Stimulated activated CD4-positive, alpha-beta T cell treated with anti-CD3 and anti-CD28 coated beads, Interleukin-1b, Interleukin-23, amount 100 ng/mL, for 4 hours (primary cell): ENCODE data around the gene CCDC91.
"Not testable (repeated sequence)": the region's sequence is repeated elsewhere in the genome, so short reads cannot be mapped to it uniquely, and the experiment has no call there.

Experiments used
- DNase-seq, 2 donors: peaks; one replicate each; pipeline ENCODE4 v3.0.0-alpha.2; 2020; ENCODE audit warnings: low read depth in 2 of 2

The CCDC91 gene

GRCh38 chr12:28232211-28232928 is 42.1 kb downstream of the CCDC91 start:
- no peak for DNase-seq

- no peak for DNase-seq
Observed at GRCh38 chr12:28234444-28234843, 44.2 kb downstream of the CCDC91 start.

DNA sequence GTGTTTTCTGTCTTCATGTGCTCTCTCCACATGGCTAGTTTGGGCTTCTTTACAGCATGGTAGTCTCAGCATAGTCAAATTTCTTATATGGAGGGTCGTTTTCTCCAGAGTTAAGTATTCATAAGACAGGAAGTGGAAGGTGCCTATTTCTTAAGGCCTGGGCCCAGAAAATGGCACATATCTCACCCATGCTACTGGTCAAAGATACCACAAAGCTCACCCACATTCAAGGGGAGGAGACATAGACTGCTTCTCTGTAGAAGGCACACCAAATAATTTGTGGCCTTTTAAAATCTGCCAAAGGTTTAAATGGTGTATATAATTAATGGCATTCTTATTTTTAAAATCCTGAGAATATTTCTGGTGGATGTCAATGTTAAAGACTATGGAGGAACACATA is 44.8 kb downstream of the CCDC91 start:
- DNase-seq, result no peak

DNA sequence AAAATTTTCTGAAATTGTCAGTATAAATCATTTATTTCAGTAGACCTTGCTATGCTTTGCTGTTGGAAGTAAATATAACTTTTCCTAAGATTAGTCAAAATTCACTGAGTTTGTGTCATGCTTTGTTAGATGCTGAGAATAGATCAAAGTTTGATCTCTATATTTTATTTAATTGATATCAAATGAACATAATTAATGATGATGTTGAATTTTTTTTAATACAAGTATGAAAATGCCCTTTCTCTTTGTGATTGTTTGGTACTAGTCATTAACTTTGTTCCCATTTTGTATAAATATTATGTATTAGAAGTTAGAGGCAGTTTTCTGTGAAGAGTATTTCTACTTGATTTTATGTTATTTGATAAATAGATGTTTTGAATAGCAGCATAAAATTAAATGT is 45.7 kb downstream of the CCDC91 start:
- DNase-seq, result no peak

DNA sequence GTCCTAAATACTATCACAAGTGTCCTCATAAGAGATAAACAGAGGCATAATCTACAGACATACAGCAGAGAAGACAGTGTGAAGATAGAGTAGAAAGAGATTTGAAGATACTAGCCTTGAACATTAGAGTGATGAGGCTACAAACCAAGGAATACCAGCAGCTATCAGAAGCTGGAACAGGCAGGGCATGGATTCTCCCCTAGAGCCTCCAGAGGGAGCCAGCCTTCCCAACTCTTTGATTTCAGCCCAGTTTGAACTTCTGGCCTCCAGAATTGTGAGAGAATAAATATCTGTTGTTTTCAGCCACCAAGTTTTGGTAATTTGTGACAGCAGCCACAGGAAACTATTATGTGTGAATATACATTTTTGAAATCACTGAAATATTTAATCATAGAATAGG is 47.2 kb downstream of the CCDC91 start:
- DNase-seq, result no peak

- DNase-seq, result no peak
Observed at GRCh38 chr12:28239918-28240317, 49.7 kb downstream of the CCDC91 start.

- DNase-seq, result no peak
Observed at GRCh38 chr12:28240853-28241252, 50.6 kb downstream of the CCDC91 start.

DNA sequence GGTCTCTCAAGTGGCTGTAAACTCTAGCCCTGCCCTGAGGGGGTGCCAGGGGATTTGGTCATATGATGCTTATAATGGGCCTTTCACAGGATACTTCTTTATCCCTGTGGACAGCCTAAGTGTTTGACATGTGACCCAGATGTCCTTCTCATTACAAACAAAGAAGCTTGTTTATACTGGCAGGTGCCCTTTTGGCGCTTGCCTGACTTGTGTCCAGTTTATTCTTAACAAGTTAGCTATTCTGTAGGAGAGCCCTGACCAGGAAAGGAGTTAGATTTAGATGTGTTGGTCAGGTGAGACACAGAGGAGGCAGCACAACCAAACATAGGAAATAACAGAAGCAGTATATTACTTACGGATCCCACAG is 51.9 kb downstream of the CCDC91 start:
- no peak for DNase-seq

GRCh38 chr12:28242496-28243309 is 52.4 kb downstream of the CCDC91 start:
- DNase-seq, result no peak

GRCh38 chr12:28243310-28243633 is 53.0 kb downstream of the CCDC91 start:
- DNase-seq, result no peak

- DNase-seq, result no peak
Observed at GRCh38 chr12:28247806-28248205, 57.5 kb downstream of the CCDC91 start.

DNA sequence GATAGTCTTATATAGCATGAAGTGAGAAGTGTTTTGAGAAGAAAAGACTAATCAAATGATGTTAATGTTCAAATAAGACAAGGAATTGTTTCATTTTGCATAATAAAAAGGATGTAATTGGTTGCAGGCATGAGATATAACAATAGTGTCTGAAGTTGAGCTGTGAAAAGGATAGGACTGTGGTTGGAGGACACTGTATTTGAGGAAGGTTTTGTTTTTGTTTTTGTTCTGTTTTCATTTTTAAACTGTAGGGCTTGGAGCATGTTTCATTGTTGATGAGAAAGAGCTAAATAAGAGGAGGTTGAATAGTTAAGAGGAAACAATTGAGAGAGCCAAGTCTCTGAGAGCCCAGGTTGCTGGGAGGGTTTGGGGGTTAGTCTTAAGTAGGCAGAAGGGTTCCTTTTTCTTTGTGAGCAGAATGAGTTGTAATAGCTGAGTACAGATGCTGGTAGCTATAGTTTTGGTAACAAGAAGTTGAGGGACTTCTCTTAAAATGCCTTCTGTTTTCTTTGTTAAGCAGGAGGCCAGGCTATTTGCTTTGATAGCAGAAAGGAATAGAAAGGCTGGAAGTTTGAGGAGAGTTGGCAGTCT is 58.4 kb downstream of the CCDC91 start:
- DNase-seq, result no peak

GRCh38 chr12:28253161-28253641 is 62.9 kb downstream of the CCDC91 start:
- peak in 1 of 2 donors; percentile 16 for DNase-seq

GRCh38 chr12:28257411-28257810 is 67.2 kb downstream of the CCDC91 start:
- no peak for DNase-seq

DNA sequence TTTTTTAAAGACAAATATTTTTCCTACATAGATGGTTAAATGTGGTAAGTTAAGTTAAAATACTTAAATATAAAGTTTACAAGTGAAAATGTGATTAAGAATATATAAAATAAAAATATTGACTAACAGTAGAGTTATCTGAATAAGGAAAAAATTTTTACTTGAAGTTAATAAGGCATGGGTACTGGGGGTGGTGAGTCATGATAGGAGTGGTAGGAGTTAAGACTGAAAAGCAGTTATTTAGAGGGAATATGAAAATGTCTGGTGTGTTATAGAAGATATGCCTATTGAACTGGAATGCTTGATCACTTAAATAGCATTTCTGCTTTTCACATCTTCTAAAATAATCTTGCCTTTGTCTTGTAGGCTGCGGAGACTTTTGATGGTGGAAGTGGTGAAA is 68.7 kb downstream of the CCDC91 start:
- DNase-seq, result no peak

- no peak for DNase-seq
Observed at GRCh38 chr12:28265435-28266042, 75.3 kb downstream of the CCDC91 start.

GRCh38 chr12:28267920-28268607 is 77.8 kb downstream of the CCDC91 start:
- not testable (repeated sequence) for DNase-seq

GRCh38 chr12:28268608-28269229 is 78.5 kb downstream of the CCDC91 start:
- no peak for DNase-seq

- DNase-seq, result no peak
Observed at GRCh38 chr12:28269851-28270250, 79.6 kb downstream of the CCDC91 start.

- DNase-seq, result no peak
Observed at GRCh38 chr12:28278499-28278898, 88.2 kb downstream of the CCDC91 start.

GRCh38 chr12:28278960-28279359 is 88.7 kb downstream of the CCDC91 start:
- DNase-seq, result no peak
